Ovary (tissue), 9 donors: ENCODE results near the gene SFN. TPM values are rescaled to one million over a fixed set of nuclear protein-coding genes. Genes with fewer than 3 reads are reported as not detected.

Source experiments
- DNase-seq, 5 donors: peaks; one replicate each; pipeline ENCODE4 v3.0.0-alpha.2; 2019 to 2020
- H3K27ac ChIP-seq, 2 donors: fragments of 200-600 bp; one replicate each; pipeline versions ENCODE4 v1.5.1 to v1.8.0; 2019 to 2022
- H3K27me3 ChIP-seq: fragments of 200-600 bp; one replicate; pipeline ENCODE4 v1.8.0; 2022
- H3K36me3 ChIP-seq: fragments of 200-600 bp; sonication (generic); one replicate; pipeline ENCODE4 v1.5.1; 2019
- H3K4me1 ChIP-seq: one replicate; pipeline ENCODE4 v1.8.1; 2013; ENCODE audit warnings: mild to moderate bottlenecking, moderate library complexity; ENCODE audit not compliant: insufficient read depth
- H3K4me3 ChIP-seq: fragments of 200-600 bp; sonication (generic); one replicate; pipeline ENCODE4 v1.5.1; 2017
- H3K9me3 ChIP-seq, 2 donors: fragments of 200-600 bp in 1 of 2; sonication (generic) in 1 of 2; one replicate each; pipeline versions ENCODE4 v1.5.1 to v1.8.1; 2013 to 2019; ENCODE audit warnings: mild to moderate bottlenecking in 1 of 2, moderate library complexity in 1 of 2
- EP300 ChIP-seq: sonication (generic); formaldehyde crosslinking; IDR thresholded peaks from one replicate; pipeline ENCODE4 v1.6.1; 2017; ENCODE audit warnings: antibody characterized with exemption
- POLR2A ChIP-seq: fragments of 450-650 bp; IDR thresholded peaks from one replicate; pipeline ENCODE4 v1.6.1; 2017; ENCODE audit warnings: antibody characterized with exemption, mild to moderate bottlenecking, moderate library complexity
- WGBS, 3 donors: extraction: QIAGEN DNeasy Blood & Tissue Kit in 1 of 3; methylation state at CpG; one replicate each; pipeline versions ENCODE4 v1.1.5 to v1.1.7; 2013 to 2017; 5-methylcytosine and 5-hydroxymethylcytosine counted together
- intact Hi-C, 4 donors: fragments of 100-400 bp; cut with DNase I; formaldehyde crosslinking; loops; one replicate each; pipeline versions ENCODE4 v1.11.0 to v1.15.1; 2022 to 2023
- polyA plus RNA-seq, 2 donors: library from polyadenylated mRNA; stranded (reverse); fragments of 200-250 nt in 1 of 2; fragments of 350-450 nt in 1 of 2; fragmentation: Illumina TruSeq in 1 of 2; extraction: RNeasy Lipid Tissue Mini Kit (QIAGEN cat#74804) in 1 of 2; gene quantifications; one replicate each; pipeline ENCODE4 v1.2.3, GENCODE V29; 2013 to 2014
- total RNA-seq, 7 donors: library from RNA; depleted of rRNA in 2 of 7; stranded (reverse); fragments of >200 nt in 2 of 7; fragmentation: NEBNext Ultra II Directional in 3 of 7; extraction: Animal tissue kit (Norgen Biotek cat#: 25700) in 3 of 7; gene quantifications; one replicate each; pipeline versions ENCODE4 v1.1.0 to v1.2.4, GENCODE V29; 2016 to 2023
- TF ChIP-seq, protein P1 (sequence below), 3 donors: fragments of 450-650 bp in 2 of 3; fragments of 200-600 bp in 1 of 3; IDR thresholded peaks; one replicate each; pipeline versions ENCODE4 v1.5.1 to v1.8.0; 2016 to 2022; ENCODE audit warnings: antibody characterized with exemption in 3 of 3, mild to moderate bottlenecking in 1 of 3
- donor health status: DM: no; HTN: no; CAD: no; lungs with moderate emphysema.
- donor health status: DM: no; HTN: no; CAD: no.
- donor health status: Bipolar disorder and iron deficiency.
- donor health status: DM: yes; HTN: yes; CAD: no.
- donor health status: DM: no; HTN: no; CAD: no.
- donor health status: DM: yes; HTN: yes; CAD: no.

SFN gene
- total and polyA plus RNA-seq, 9 donors, result 0.17 to 0.80 (median 0.37) TPM; not detected in 3

DNA sequence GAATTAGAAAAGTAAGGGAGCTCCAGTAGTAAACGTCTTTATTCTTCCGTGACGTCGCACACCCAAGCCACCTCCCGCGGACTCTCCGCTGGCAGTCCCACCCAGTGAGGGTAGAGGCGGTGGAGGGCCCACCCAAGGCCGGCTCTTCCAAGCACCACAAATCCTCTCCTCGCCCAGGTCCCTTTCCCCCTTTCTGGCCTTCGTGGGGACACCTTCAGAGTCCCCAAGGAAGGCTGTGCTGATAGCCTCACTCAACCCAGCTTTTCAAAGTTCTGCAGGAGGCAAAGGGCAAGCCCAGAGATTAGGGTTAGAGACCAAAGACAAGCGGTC is 27.5 kb downstream of the SFN start:
- peak overlapping the region; percentile 79 for H3K4me3 ChIP-seq
- DNase-seq, result no peak
- H3K4me1 ChIP-seq, result peaks cover 5% of the 10 kb centered on the region
- H3K27ac ChIP-seq, result peak overlapping the region; percentile 76 to 77
- no peaks in the 10 kb centered on the region for H3K36me3 ChIP-seq
- TF ChIP-seq, protein P1, sequence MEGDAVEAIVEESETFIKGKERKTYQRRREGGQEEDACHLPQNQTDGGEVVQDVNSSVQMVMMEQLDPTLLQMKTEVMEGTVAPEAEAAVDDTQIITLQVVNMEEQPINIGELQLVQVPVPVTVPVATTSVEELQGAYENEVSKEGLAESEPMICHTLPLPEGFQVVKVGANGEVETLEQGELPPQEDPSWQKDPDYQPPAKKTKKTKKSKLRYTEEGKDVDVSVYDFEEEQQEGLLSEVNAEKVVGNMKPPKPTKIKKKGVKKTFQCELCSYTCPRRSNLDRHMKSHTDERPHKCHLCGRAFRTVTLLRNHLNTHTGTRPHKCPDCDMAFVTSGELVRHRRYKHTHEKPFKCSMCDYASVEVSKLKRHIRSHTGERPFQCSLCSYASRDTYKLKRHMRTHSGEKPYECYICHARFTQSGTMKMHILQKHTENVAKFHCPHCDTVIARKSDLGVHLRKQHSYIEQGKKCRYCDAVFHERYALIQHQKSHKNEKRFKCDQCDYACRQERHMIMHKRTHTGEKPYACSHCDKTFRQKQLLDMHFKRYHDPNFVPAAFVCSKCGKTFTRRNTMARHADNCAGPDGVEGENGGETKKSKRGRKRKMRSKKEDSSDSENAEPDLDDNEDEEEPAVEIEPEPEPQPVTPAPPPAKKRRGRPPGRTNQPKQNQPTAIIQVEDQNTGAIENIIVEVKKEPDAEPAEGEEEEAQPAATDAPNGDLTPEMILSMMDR (IDR thresholded peaks at IDR 0.05), result no peak
- peak; percentile 3 for TF ChIP-seq POLR2A
- no peak for TF ChIP-seq EP300
- intact Hi-C loops, result no loop called here
- no peaks in the 10 kb centered on the region for H3K27me3 ChIP-seq
- 1 to 2% (median 1%) methylated on average over 12 of the region's 12 CpGs for WGBS, 3 donors
- H3K9me3 ChIP-seq, result no peaks in the 10 kb centered on the region

DNA sequence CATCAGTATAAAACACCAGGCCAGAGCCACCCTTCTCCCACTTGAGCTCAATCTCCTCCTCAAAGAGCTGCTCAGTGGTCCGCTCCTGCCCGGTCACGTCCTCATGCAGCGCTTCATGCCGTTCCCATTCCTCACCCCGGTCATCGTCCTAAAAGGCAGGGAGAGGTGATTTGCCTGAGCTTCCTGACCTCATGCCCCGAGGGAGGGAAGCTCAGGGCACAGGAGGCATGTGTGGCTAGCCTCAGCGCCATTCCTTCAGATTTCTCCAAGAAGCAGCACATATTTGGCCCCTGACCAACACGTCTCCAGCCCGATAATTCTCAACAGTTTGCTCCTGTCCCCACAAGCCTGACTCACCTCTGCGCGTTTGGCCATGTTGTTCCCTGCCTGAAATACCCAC is 31.3 kb downstream of the SFN start:
- no peak overlapping the region for H3K27ac ChIP-seq
- TF ChIP-seq POLR2A (no peak), EP300 (no peak)
- WGBS, 3 donors, result 91 to 92% (median 92%) methylated on average over 13 of the region's 13 CpGs
- H3K27me3 ChIP-seq, result no peaks in the 10 kb centered on the region
- H3K36me3 ChIP-seq, result no peaks in the 10 kb centered on the region
- peaks cover 4% of the 10 kb centered on the region for H3K4me1 ChIP-seq
- intact Hi-C loops, result no loop called here
- no peaks in the 10 kb centered on the region for H3K9me3 ChIP-seq
- DNase-seq, result no peak
- no peak overlapping the region for H3K4me3 ChIP-seq

DNA sequence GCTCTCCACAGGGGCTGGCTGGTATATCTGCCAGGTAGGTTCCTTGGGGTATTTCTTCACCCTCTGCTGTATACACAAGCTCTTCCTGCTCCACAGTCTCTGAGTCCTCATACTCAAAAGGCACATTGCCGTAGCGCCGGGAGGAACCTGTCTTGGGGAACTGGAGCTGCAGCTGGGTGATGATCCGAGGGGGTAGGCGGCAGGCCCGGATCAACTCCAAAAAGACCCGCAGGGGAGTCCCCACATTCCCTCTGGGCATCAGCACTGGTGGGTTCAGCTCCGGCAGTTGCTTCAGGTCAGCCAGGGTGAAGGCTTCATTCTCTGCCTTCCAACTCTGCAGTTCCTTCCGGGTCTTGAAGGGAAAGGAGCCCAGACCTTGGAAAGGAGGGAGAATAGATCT is 34.4 kb downstream of the SFN start:
- intact Hi-C loops, result no loop called here
- H3K36me3 ChIP-seq, result no peaks in the 10 kb centered on the region
- 84 to 88% (median 86%) methylated on average over 9 of the region's 9 CpGs for WGBS, 3 donors
- peaks cover 2% of the 10 kb centered on the region for H3K4me1 ChIP-seq
- no peak for DNase-seq
- H3K27me3 ChIP-seq, result no peaks in the 10 kb centered on the region
- no peaks in the 10 kb centered on the region for H3K9me3 ChIP-seq
- H3K4me3 ChIP-seq, result no peak overlapping the region
- TF ChIP-seq, protein P1 (IDR thresholded peaks at IDR 0.05), result no peak
- no peak for TF ChIP-seq POLR2A
- TF ChIP-seq EP300, result no peak
- no peak overlapping the region for H3K27ac ChIP-seq

DNA sequence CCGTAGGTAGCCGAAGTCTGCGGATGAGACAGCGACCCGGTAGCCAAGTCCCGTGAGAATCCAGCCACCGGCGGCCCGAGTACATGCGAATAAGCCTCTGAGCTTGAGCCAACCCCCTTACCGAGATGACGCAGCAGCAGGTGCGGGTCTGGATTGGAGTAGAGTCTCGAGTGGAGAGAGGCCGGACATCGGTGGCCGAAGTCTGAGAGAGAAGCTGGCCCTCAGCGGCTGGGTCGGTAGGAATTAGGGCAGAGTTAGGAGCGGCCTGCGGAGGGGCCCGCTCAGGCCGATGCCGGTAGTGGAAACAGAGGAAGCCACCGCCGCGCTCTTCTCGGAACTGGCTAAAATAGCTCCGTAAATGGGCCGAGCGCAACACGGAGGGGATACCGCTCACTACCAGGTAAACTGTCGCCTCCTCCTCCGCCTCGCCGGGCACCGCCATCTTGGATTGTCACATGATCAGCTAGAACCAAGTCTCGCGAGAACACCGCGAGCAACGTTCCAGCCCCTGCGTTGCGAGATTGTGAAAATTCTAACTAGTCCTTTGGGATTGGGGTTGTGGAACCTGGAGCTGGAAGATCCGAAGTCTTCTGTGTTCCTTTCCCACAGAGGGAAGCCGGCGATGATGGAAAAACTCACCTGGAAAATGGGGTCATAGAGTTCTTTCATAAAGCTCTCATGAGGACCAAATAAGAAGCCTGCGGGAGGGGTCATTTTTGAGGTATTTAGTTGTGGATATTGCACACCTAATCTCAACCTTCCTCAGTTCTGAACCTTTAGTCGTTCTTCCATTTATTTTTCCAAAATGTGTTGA is 37.3 kb downstream of the SFN start, which contains the start of gene GPATCH3:
Gene GPATCH3 (minus strand): TSS at position 467 of the 814 bp plus-strand sequence. CDS start 25 bp downstream, at position 442.
- peak; percentile 91 to 96 (median 95) for DNase-seq
- Histone ChIP-seq H3K27me3 (no peaks in the 10 kb centered on the region), H3K36me3 (no peaks in the 10 kb centered on the region), H3K4me1 (peaks cover 2% of the 10 kb centered on the region), H3K9me3 (no peaks in the 10 kb centered on the region), H3K27ac (peak within 1 kb of the TSS; percentile 17 to 54), H3K4me3 (peak within 1 kb of the TSS; percentile 99)
- intact Hi-C loops, result no loop called here
- WGBS, 3 donors, result 0 to 1% (median 0%) methylated on average over 50 of the region's 50 CpGs
- no peak for TF ChIP-seq POLR2A
- TF ChIP-seq, protein P1 (IDR thresholded peaks at IDR 0.05), result no peak
